Measurements from ENCODE around the gene CROCC2. TPM values are rescaled to one million over a fixed set of nuclear protein-coding genes. Genes with fewer than 3 reads are reported as not detected.

The CROCC2 gene
- polyA plus RNA-seq, 1 donor (not counting 4 experiments of a cell fraction or from before 2014, with no cell fraction given) = not detected

GRCh38 chr2:240913810-240914644 lies 7.9 kb downstream of the CROCC2 start:
- no peak for FAIRE-seq
- TF ChIP-seq EZH2 (IDR thresholded peaks at IDR 0.05; ENCODE audit: low read length) (no peak), CTCF (optimal IDR thresholded peaks at IDR 0.05 in 1 of 3, IDR thresholded peaks at IDR 0.05 in 1 of 3, conservative IDR thresholded peaks at IDR 0.05 in 1 of 3; ENCODE audit: extremely low read depth in 1 of 3, insufficient read depth in 2 of 3, low read length in 3 of 3) (peak in 2 of 3 experiments; percentile 81 to 90)
- Histone ChIP-seq H3K9me3 (ENCODE audit: control insufficient read depth, low read depth, low read length) (no peaks in the 10 kb centered on the region), H3K9me1 (ENCODE audit: control insufficient read depth, extremely low read depth, insufficient read depth, low read length) (no peaks in the 10 kb centered on the region), H3K4me2 (ENCODE audit: control insufficient read depth, extremely low read depth, insufficient read depth, low read depth, low read length) (no peak overlapping the region), H3K4me3 (ENCODE audit: control insufficient read depth in 2 of 3, extremely low read depth in 1 of 3, insufficient read depth in 2 of 3, low read depth in 1 of 3, low read length in 3 of 3) (no peak overlapping the region), H2AFZ (ENCODE audit: control insufficient read depth, low read length) (no peak overlapping the region), H3K79me2 (ENCODE audit: control insufficient read depth, insufficient read depth, low read length) (no peaks in the 10 kb centered on the region), H3K36me3 (ENCODE audit: control insufficient read depth in 2 of 2, extremely low read depth in 1 of 2, insufficient read depth in 2 of 2, low read length in 2 of 2) (no peaks in the 10 kb centered on the region), H3K9ac (ENCODE audit: control insufficient read depth, extremely low read depth, insufficient read depth, low read length) (no peak overlapping the region), H3K4me1 (ENCODE audit: control insufficient read depth, extremely low read depth, insufficient read depth, low read length) (peaks cover 5% of the 10 kb centered on the region), H3K27ac (ENCODE audit: control insufficient read depth, insufficient read depth, low read length) (no peak overlapping the region), H3K27me3 (ENCODE audit: control insufficient read depth, extremely low read depth, insufficient read depth, low read length) (peaks cover 40% of the 10 kb centered on the region), H4K20me1 (ENCODE audit: control insufficient read depth, extremely low read depth, insufficient read depth, low read length) (peaks cover 2% of the 10 kb centered on the region)
- dilution Hi-C loops (cut with MboI; ENCODE audit: extremely low pct_ligation_motif_present, low sequenced_read_pairs) = no loop called here
- no peak for DNase-seq (ENCODE audit: low read depth, low spot score)

- H3K9me3 ChIP-seq (ENCODE audit: control insufficient read depth, low read depth, low read length) = no peaks in the 10 kb centered on the region
- H2AFZ ChIP-seq (ENCODE audit: control insufficient read depth, low read length) = no peak overlapping the region
- peaks cover 5% of the 10 kb centered on the region for H3K4me1 ChIP-seq (ENCODE audit: control insufficient read depth, extremely low read depth, insufficient read depth, low read length)
- H3K9me1 ChIP-seq (ENCODE audit: control insufficient read depth, extremely low read depth, insufficient read depth, low read length) = no peaks in the 10 kb centered on the region
- DNase-seq (ENCODE audit: low read depth, low spot score) (no peak), FAIRE-seq (no peak)
- peaks cover 32% of the 10 kb centered on the region for H3K27me3 ChIP-seq (ENCODE audit: control insufficient read depth, extremely low read depth, insufficient read depth, low read length)
- no peak overlapping the region for H3K27ac ChIP-seq (ENCODE audit: control insufficient read depth, insufficient read depth, low read length)
- no peak overlapping the region for H3K4me2 ChIP-seq (ENCODE audit: control insufficient read depth, extremely low read depth, insufficient read depth, low read depth, low read length)
- TF ChIP-seq CTCF (optimal IDR thresholded peaks at IDR 0.05 in 1 of 3, IDR thresholded peaks at IDR 0.05 in 1 of 3, conservative IDR thresholded peaks at IDR 0.05 in 1 of 3; ENCODE audit: extremely low read depth in 1 of 3, insufficient read depth in 2 of 3, low read length in 3 of 3) (no peak), EZH2 (IDR thresholded peaks at IDR 0.05; ENCODE audit: low read length) (no peak)
- no peaks in the 10 kb centered on the region for H3K36me3 ChIP-seq (ENCODE audit: control insufficient read depth in 2 of 2, extremely low read depth in 1 of 2, insufficient read depth in 2 of 2, low read length in 2 of 2)
- no peaks in the 10 kb centered on the region for H3K79me2 ChIP-seq (ENCODE audit: control insufficient read depth, insufficient read depth, low read length)
- H4K20me1 ChIP-seq (ENCODE audit: control insufficient read depth, extremely low read depth, insufficient read depth, low read length) = peaks cover 2% of the 10 kb centered on the region
- H3K4me3 ChIP-seq (ENCODE audit: control insufficient read depth in 2 of 3, extremely low read depth in 1 of 3, insufficient read depth in 2 of 3, low read depth in 1 of 3, low read length in 3 of 3) = no peak overlapping the region
- dilution Hi-C loops (cut with MboI; ENCODE audit: extremely low pct_ligation_motif_present, low sequenced_read_pairs) = no loop called here
- no peak overlapping the region for H3K9ac ChIP-seq (ENCODE audit: control insufficient read depth, extremely low read depth, insufficient read depth, low read length)
These were observed 8.7 kb downstream of the CROCC2 start for GRCh38 chr2:240914645-240915525.

Data from keratinocyte (primary cell).